Prostate gland (tissue), 2 donors: ENCODE measurements around the gene FMNL2.

ENCODE experiments used
- CTCF ChIP-seq, 4 experiments: fragments of 200-600 bp in 2 of 4; fragments of 450-650 bp in 2 of 4; sonication (generic) in 2 of 4; IDR thresholded peaks; 1 replicate in 3 of 4; 2 replicates in 1 of 4; pipeline ENCODE4 v1.5.1; 2016 to 2019; ENCODE audit warnings: antibody characterized with exemption in 4 of 4, mild to moderate bottlenecking in 2 of 4, moderate library complexity in 2 of 4
- POLR2A ChIP-seq: fragments of 450-650 bp; IDR thresholded peaks from one replicate; pipeline ENCODE4 v1.6.1; 2016; ENCODE audit warnings: antibody characterized with exemption, mild to moderate bottlenecking

GRCh38 chr2:152396763-152397162 is 61.8 kb downstream of the FMNL2 start:
- TF ChIP-seq CTCF (IDR thresholded peaks at IDR 0.05) (no peak), POLR2A (no peak)
